ENCODE measurements around the gene BCO1.

Gene BCO1

GRCh38 chr16:81275795-81276194 lies 37.3 kb downstream of the BCO1 start:
- no peak for DNase-seq (ENCODE audit: low read depth, low spot score)

DNA sequence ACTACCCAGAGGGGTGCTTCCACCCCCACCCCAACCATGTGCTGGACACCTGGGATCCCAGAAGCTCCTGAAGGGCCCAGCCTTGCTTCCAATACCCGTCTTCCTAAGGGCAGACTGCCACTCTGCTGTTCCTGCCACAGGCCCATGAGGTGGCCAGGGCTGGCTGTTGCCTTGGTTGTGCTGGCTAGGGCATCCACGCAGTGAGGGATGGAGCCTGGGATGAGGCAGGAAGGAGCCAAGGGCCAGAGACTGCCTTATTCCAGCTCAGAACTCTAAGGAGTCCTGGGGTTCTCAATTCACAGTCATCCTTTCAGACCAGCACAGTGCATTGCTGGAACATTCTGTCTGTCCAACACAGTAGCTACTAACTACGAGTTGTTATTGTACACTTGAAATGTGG lies 37.8 kb downstream of the BCO1 start:
- DNase-seq (ENCODE audit: low read depth, low spot score), result no peak

GRCh38 chr16:81277541-81278080 lies 39.1 kb downstream of the BCO1 start:
- DNase-seq (ENCODE audit: low read depth, low spot score), result no peak

DNA sequence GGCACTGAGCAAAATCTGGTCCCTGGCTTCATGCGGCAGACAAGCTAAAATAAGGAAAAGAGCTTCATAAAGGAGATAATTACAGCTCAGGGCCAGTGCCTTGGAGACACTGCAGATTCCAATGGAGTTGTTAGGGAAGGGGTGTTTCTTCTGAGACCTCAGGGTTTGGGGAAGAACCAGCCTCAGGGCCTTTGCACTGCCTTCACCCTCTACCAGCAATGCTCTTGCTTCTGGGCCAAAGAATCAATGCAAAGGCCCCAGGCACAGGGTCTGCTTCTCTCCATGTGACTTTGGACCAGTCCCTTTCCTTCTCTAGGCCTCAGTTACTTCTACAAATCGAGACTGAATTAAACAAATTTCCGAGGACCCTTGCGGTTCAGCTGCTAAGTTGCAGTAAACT lies 40.0 kb downstream of the BCO1 start:
- no peak for DNase-seq (ENCODE audit: low read depth, low spot score)

GRCh38 chr16:81279392-81279791 lies 40.9 kb downstream of the BCO1 start:
- DNase-seq (ENCODE audit: low read depth, low spot score), result no peak

DNA sequence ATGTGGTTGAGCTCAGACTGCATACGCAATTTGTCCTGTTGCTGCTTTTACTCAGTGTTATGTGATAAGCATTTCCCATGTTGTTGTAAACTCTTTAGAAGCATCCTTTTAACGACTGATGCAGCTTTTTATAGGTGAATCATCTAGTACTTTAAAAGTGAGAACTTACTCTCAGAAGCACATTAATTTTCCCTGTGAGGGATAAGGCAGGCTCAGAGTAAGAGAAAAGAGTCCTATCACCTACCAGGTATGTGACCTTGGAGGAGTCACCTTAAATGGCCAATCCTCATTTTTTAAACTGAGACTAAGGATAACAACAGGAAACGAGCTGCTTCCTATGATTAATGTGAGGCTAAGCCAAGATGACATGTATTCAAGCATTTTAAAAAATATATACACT lies 41.9 kb downstream of the BCO1 start:
- DNase-seq (ENCODE audit: low read depth, low spot score), result no peak

DNA sequence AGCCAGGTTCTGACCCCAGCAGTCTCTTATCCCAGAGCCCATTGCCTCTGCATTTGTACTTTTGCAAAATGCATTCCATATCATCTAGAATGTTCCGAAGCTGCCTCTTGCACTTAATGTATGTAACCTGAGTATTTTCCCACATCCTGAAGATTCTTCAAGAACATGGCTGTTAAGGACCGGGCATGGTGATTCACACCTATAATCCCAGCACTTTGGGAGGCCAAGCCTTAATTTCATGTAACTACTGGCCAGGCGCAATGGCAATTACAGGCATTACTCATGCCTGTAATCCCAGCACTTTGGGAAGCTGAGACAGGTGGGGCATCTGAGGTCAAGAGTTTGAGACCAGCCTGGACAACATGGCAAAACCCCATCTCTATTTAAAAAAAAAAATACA lies 44.6 kb downstream of the BCO1 start:
- DNase-seq (ENCODE audit: low read depth, low spot score), result no peak

GRCh38 chr16:81284995-81285600 lies 46.6 kb downstream of the BCO1 start:
- DNase-seq (ENCODE audit: low read depth, low spot score), result no peak

DNA sequence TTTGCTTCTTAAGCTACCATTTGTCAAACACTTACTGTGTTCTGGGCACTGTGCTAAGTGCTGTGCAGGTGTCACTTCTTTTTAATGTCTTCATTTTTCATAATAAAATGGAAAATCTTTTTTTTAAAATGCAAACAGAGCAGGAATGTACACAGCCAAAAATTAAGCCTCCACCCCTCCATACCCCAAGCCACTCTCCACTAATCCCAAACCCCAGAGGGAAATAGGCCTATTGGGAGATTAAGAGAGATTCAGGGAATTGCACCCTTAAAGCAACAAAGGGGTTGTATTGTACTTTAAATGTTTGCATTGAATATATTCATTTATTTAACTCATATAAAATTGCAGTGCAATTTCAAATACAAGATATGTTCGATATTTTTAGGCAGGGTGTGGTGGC lies 47.7 kb downstream of the BCO1 start:
- no peak for DNase-seq (ENCODE audit: low read depth, low spot score)

DNA sequence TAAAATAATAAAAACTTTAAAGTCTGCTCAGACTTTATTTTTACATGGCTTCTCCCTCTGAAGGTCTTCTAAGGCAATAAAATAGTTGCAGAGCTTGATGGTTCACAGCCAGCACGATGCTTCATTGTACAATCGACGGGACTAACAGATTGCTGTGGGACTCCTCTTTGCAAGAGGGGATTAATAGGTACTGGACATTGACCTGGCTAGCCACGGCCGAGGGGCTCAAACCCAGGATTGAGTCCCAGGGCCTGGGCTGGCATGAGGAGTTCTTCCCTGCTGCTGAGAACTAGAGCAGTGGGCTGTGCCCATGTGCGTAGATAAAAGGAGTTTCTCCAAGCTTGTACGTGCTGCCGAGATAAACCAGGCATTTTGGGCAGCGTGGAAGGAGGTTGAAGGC lies 52.6 kb downstream of the BCO1 start:
- DNase-seq (ENCODE audit: low read depth, low spot score), result no peak

GRCh38 chr16:81292936-81293335 lies 54.4 kb downstream of the BCO1 start:
- DNase-seq (ENCODE audit: low read depth, low spot score), result no peak

GRCh38 chr16:81293909-81294802 lies 55.7 kb downstream of the BCO1 start:
- no peak for DNase-seq (ENCODE audit: low read depth, low spot score)

DNA sequence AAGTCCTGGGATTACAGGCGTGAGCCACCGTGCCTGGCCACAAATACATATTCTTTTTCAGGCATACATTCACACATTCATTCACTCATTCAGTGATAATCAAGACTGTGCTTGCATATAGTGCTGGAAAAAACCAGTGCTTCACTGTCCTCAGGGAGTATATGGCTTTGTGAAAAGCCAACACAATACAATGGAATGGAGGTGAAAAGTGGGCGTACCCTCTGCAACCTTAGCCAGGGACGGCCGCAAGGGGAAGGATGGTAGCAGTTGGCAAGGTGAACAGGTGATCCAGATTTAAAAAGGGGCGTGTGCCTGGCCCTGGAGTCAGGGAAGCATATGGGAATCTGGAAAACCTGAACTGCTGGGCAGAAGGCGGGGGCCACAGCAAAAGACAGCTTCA lies 58.1 kb downstream of the BCO1 start:
- no peak for DNase-seq (ENCODE audit: low read depth, low spot score)

- DNase-seq (ENCODE audit: low read depth, low spot score), result no peak
Measured at GRCh38 chr16:81307770-81308169, 69.3 kb downstream of the BCO1 start.

- DNase-seq (ENCODE audit: low read depth, low spot score), result no peak
Measured at GRCh38 chr16:81310045-81310644, 71.7 kb downstream of the BCO1 start.

GRCh38 chr16:81311762-81312161 lies 73.3 kb downstream of the BCO1 start:
- no peak for DNase-seq (ENCODE audit: low read depth, low spot score)

GRCh38 chr16:81313701-81314602 lies 75.5 kb downstream of the BCO1 start:
- DNase-seq (ENCODE audit: low read depth, low spot score), result no peak

DNA sequence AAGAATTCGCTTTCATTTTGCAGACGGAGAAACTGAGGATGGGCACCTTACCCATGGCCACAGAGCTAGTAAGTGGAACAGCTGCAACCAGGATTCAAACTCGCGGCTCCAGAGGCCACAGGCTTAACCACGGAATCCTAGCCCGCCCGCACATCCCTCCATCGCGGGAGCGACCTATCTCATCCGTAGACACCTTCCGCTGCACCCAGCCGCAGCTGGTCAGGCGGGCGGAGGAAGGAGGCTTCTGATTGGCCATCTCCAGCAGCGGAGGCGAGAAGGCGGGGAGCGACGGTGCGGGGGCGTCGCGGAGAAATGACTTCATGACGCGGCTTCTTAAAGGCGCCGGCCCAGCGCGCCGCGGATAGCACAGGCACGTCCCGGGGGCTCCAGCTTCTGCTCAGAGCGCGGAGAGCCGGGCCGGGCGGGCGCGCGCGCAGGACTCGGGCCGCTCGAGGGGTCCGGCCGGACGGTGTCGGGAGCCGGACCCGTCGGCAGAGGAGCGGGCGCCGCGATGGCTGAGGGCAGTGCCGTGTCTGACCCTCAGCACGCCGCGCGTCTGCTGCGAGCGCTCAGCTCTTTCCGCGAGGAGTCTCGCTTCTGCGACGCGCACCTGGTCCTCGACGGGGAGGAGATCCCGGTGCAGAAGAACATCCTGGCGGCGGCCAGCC lies 76.2 kb downstream of the BCO1 start, which contains the start of gene GAN:
GAN (plus strand) TSS at position 360 of the 668 bp plus-strand sequence; CDS start at position 512, 152 bp downstream.
- DNase-seq (ENCODE audit: low read depth, low spot score), result peak; percentile 86

GRCh38 chr16:81315271-81316175 lies 77.0 kb downstream of the BCO1 start:
- DNase-seq (ENCODE audit: low read depth, low spot score), result no peak

GRCh38 chr16:81316176-81316496 lies 77.6 kb downstream of the BCO1 start:
- no peak for DNase-seq (ENCODE audit: low read depth, low spot score)
